ENCODE data around the gene ABCB8. TPM values are rescaled to one million over a fixed set of nuclear protein-coding genes. Genes with fewer than 3 reads are reported as not detected.

Gene ABCB8
- total and polyA plus RNA-seq, 9 of the 15 experiments (the other 6 are each of a cell fraction or from before 2014, with no cell fraction given), result 7.6 to 106 (median 36.3) TPM

- peak; percentile 41; the same call in 1 of the 2 replicates for TF ChIP-seq ARID4B (CRISPR knock-in tag; IDR thresholded peaks at IDR 0.05)
- peak; percentile 46; the same call in 1 of the 2 replicates for TF ChIP-seq ARID1B (IDR thresholded peaks at IDR 0.05)
- TF ChIP-seq TAF7 (tag; IDR thresholded peaks at IDR 0.05), result no peak
- no peak for TF ChIP-seq ZNF436 (CRISPR knock-in tag; IDR thresholded peaks at IDR 0.05)
- no peak for TF ChIP-seq RBM15 (IDR thresholded peaks at IDR 0.05; ENCODE audit: insufficient read depth, low read length)
- no peak for TF ChIP-seq ZNF717 (CRISPR knock-in tag; IDR thresholded peaks at IDR 0.05)
- no peak for TF ChIP-seq AFF4 (CRISPR knock-in tag; IDR thresholded peaks at IDR 0.05)
- no peak for TF ChIP-seq ZBTB2 (IDR thresholded peaks at IDR 0.05)
- no peak for TF ChIP-seq E2F8 (IDR thresholded peaks at IDR 0.05; ENCODE audit: low read depth, partially characterized antibody)
- TF ChIP-seq NR3C1 (CRISPR knock-in tag; IDR thresholded peaks at IDR 0.05), result no peak
- TF ChIP-seq NR2C2 (CRISPR knock-in tag; IDR thresholded peaks at IDR 0.05), result no peak
- TF ChIP-seq NR2C2 (tag; IDR thresholded peaks at IDR 0.05), result no peak
- TF ChIP-seq JUN (IDR thresholded peaks at IDR 0.05; ENCODE audit: borderline replicate concordance, low read depth, low read length), result no peak
- no peak for TF ChIP-seq JUN (CRISPR knock-in tag; IDR thresholded peaks at IDR 0.05; ENCODE audit: borderline replicate concordance)
- no peak for TF ChIP-seq SLC30A9 (CRISPR knock-in tag; IDR thresholded peaks at IDR 0.05)
- TF ChIP-seq HDAC3 (IDR thresholded peaks at IDR 0.05; ENCODE audit: borderline replicate concordance, partially characterized antibody), result peak; percentile 95
Observed at GRCh38 chr7:150997075-150997511, 31.2 kb upstream of the ABCB8 start (continued).

Measured in K562 (cell line).